HEK293T (cell line): ENCODE results near the gene PPP3R2.

ENCODE experiments used
- ARNT ChIP-seq: fragments of 450-650 bp; IDR thresholded peaks from 2 replicates; pipeline ENCODE4 v1.6.1; 2017; ENCODE audit warnings: mild to moderate bottlenecking
- BHLHE40 ChIP-seq: fragments of 450-650 bp; IDR thresholded peaks from 2 replicates; pipeline ENCODE4 v1.6.1; 2016; ENCODE audit warnings: mild to moderate bottlenecking, moderate library complexity, borderline replicate concordance
- CTBP1 ChIP-seq: fragments of 450-650 bp; IDR thresholded peaks from 2 replicates; pipeline ENCODE4 v1.6.1; 2016; ENCODE audit warnings: borderline replicate concordance
- ELF4 ChIP-seq: fragments of 450-650 bp; IDR thresholded peaks from 2 replicates; pipeline ENCODE4 v1.6.1; 2017; ENCODE audit warnings: antibody characterized with exemption
- FOXA1 ChIP-seq: fragments of 450-650 bp; IDR thresholded peaks from 2 replicates; pipeline ENCODE4 v1.6.1; 2016; ENCODE audit warnings: mild to moderate bottlenecking
- FOXM1 ChIP-seq: fragments of 450-650 bp; IDR thresholded peaks from 2 replicates; pipeline ENCODE4 v1.6.1; 2017; ENCODE audit warnings: mild to moderate bottlenecking, borderline replicate concordance
- L3MBTL2 ChIP-seq: fragments of 450-650 bp; conservative IDR thresholded peaks from 2 replicates; pipeline ENCODE4 v1.6.1; 2016; ENCODE audit warnings: mild to moderate bottlenecking
- NFRKB ChIP-seq: fragments of 450-650 bp; IDR thresholded peaks from 2 replicates; pipeline ENCODE4 v1.6.1; 2016; ENCODE audit warnings: mild to moderate bottlenecking, moderate library complexity
- SP1 ChIP-seq: fragments of 450-650 bp; IDR thresholded peaks from 2 replicates; pipeline ENCODE4 v1.6.1; 2017
- SUZ12 ChIP-seq: fragments of 450-650 bp; IDR thresholded peaks from 2 replicates; pipeline ENCODE4 v1.6.1; 2016; ENCODE audit warnings: mild to moderate bottlenecking
- TARDBP ChIP-seq: fragments of 450-650 bp; IDR thresholded peaks from 2 replicates; pipeline ENCODE4 v1.6.1; 2016
- ZNF384 ChIP-seq: fragments of 450-650 bp; IDR thresholded peaks from 2 replicates; pipeline ENCODE4 v1.6.1; 2016
- TF ChIP-seq, protein P1 (sequence below): fragments of 450-650 bp; IDR thresholded peaks from 2 replicates; pipeline ENCODE4 v1.6.1; 2016

DNA sequence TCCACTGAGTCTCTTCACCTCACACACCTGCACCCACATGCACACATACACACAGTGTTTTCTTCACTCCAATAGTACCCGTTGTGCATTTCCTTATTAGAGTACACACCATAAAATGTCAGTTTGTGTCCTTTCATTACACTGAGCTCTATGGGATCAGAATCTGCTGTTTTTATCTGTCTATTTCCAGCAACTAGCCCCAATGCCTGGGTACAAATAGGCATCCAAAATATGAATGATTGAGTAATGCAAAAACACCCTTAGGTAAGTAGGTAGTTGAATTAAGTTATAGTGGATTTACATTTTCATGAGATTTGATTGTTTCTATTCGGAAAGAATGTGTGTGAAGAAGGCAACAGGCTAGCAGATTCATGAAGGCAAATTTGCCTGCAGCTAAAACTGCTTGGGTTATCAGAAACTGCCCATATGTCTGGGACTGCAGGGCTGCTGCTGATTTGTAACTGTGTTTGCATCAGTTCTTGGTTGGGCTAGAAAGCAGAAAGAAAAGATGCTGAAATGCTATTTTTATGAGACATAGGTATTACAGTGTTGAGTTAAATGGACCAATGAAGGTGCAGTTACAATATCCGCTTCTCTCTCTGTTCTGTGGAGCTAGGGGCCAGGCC lies 26.9 kb downstream of the PPP3R2 start:
- TF ChIP-seq ARNT, result no peak
- no peak for TF ChIP-seq FOXA1
- TF ChIP-seq FOXM1, result no peak
- no peak for TF ChIP-seq TARDBP
- TF ChIP-seq BHLHE40, result no peak
- TF ChIP-seq, protein P1, sequence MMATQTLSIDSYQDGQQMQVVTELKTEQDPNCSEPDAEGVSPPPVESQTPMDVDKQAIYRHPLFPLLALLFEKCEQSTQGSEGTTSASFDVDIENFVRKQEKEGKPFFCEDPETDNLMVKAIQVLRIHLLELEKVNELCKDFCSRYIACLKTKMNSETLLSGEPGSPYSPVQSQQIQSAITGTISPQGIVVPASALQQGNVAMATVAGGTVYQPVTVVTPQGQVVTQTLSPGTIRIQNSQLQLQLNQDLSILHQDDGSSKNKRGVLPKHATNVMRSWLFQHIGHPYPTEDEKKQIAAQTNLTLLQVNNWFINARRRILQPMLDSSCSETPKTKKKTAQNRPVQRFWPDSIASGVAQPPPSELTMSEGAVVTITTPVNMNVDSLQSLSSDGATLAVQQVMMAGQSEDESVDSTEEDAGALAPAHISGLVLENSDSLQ, result no peak
- TF ChIP-seq ZNF384, result no peak
- no peak for TF ChIP-seq SP1
- no peak for TF ChIP-seq NFRKB
- TF ChIP-seq SUZ12, result no peak
- no peak for TF ChIP-seq CTBP1
- TF ChIP-seq ELF4, result no peak
- no peak for TF ChIP-seq L3MBTL2
